Heart right ventricle (tissue), 16 donors: ENCODE results near the gene ELAVL3. TPM values are rescaled to one million over a fixed set of nuclear protein-coding genes. Genes with fewer than 3 reads are reported as not detected.
"Not testable (repeated sequence)": the region's sequence is repeated elsewhere in the genome, so short reads cannot be mapped to it uniquely, and the experiment has no call there.

Experiments
- ATAC-seq, 8 donors: fragments of 200-7000 bp; cut with Tn5 transposase; one replicate each; pipeline ENCODE4 v1.9.1; 2020; ENCODE audit warnings: mild to moderate bottlenecking in 8 of 8, moderate library complexity in 8 of 8, moderate number of reproducible peaks in 1 of 8
- DNase-seq, 2 donors: peaks; one replicate each; pipeline ENCODE4 v3.0.0-alpha.2; 2020
- H3K27ac ChIP-seq, 10 donors: fragments of 200-600 bp; sonication (generic) in 2 of 10; one replicate each; pipeline versions ENCODE4 v1.5.0 to v1.8.0; 2020 to 2022; ENCODE audit warnings: mild to moderate bottlenecking in 3 of 10
- H3K27me3 ChIP-seq, 7 donors: fragments of 200-600 bp; one replicate each; pipeline ENCODE4 v1.8.0; 2021 to 2022; ENCODE audit warnings: mild to moderate bottlenecking in 2 of 7
- H3K36me3 ChIP-seq, 9 donors: fragments of 200-600 bp; sonication (generic) in 1 of 9; one replicate each; pipeline versions ENCODE4 v1.5.0 to v1.8.0; 2020 to 2022; ENCODE audit warnings: mild to moderate bottlenecking in 2 of 9
- H3K4me1 ChIP-seq, 9 donors: fragments of 200-600 bp; sonication (generic) in 1 of 9; one replicate each; pipeline versions ENCODE4 v1.5.0 to v1.8.0; 2020 to 2022; ENCODE audit warnings: mild to moderate bottlenecking in 4 of 9
- H3K4me3 ChIP-seq, 10 donors: fragments of 200-600 bp; sonication (generic) in 2 of 10; one replicate each; pipeline versions ENCODE4 v1.5.0 to v1.8.0; 2020 to 2022; ENCODE audit warnings: mild to moderate bottlenecking in 7 of 10, moderate library complexity in 2 of 10
- H3K9me3 ChIP-seq, 11 donors: fragments of 200-600 bp in 10 of 11; sonication (generic) in 2 of 11; one replicate each; pipeline versions ENCODE4 v1.5.0 to v1.8.0; 2013 to 2022; ENCODE audit warnings: mild to moderate bottlenecking in 2 of 11, control low read depth in 1 of 11, moderate library complexity in 1 of 11
- CTCF ChIP-seq, 9 donors: fragments of 200-600 bp; sonication (generic) in 2 of 9; IDR thresholded peaks; one replicate each; pipeline versions ENCODE4 v1.5.0 to v1.8.0; 2021 to 2022; ENCODE audit warnings: antibody characterized with exemption in 9 of 9, mild to moderate bottlenecking in 5 of 9, moderate library complexity in 1 of 9
- WGBS, 2 donors: extraction: QIAGEN DNeasy Blood & Tissue Kit; methylation state at CpG; one replicate each; pipeline ENCODE4 v1.1.7; 2013; ENCODE audit warnings: inconsistent platforms in 1 of 2; 5-methylcytosine and 5-hydroxymethylcytosine counted together
- intact Hi-C, 10 donors: fragments of 100-400 bp; cut with DNase I; formaldehyde crosslinking; loops; one replicate each; pipeline versions ENCODE4 v1.11.1 to v1.14.2; 2022
- polyA plus RNA-seq, 2 donors: library from polyadenylated mRNA; stranded (reverse); fragments of 200-250 nt; gene quantifications; one replicate each; pipeline ENCODE4 v1.2.3, GENCODE V29; 2013
- total RNA-seq, 10 donors: library from RNA; stranded (reverse); fragmentation: NEBNext Ultra II Directional in 3 of 10; extraction: Animal tissue kit (Norgen Biotek cat#: 25700) in 3 of 10; gene quantifications; one replicate each; pipeline versions ENCODE4 v1.2.1 to v1.2.4, GENCODE V29; 2021 to 2023
- donor health status: Arrhythmogenic right ventricular cardiomyopathy.
- donor health status: ischemic (EF 13 %, LVEDD 7.1; RV severe dilation, severe dysfunction).
- donor health status: healthy with polysubstance abuse.
- donor health status: DM: no; HTN: yes; CAD: no.
- donor health status: DM: no; HTN: no; CAD: no.
- donor health status: ischemic (EF 25% LVEDD 6.9; RV normal size, moderate dysfunction).
- donor health status: ischemic (EF 25% LVEDD 5.7; RV mildly dilated, moderate dysfunction).
- donor health status: healthy.
- donor health status: DM: yes; HTN: yes; CAD: no.
- donor health status: Ischemic cardiomyopathy.
- donor health status: ischemic (EF 35%, LVEDD 5.7; RV mildly dilated, moderate dysfunction).
- donor health status: nonischemic (EF 11% LVEDD 7.7; RV severe dilation, severe dysfunction).
- donor health status: DM: yes; HTN: yes; CAD: no.
- donor health status: PGD.
- donor health status: ischemic (EF 29% LVEDD 5.4; RV normal size, mild dysfunction).
- donor health status: nonischemic (EF 23%, LVEDD 6.1; RV moderate dilation, normal function).

ELAVL3 gene
- total and polyA plus RNA-seq, 12 donors: 0.07 to 0.44 (median 0.21) TPM; not detected in 3

DNA sequence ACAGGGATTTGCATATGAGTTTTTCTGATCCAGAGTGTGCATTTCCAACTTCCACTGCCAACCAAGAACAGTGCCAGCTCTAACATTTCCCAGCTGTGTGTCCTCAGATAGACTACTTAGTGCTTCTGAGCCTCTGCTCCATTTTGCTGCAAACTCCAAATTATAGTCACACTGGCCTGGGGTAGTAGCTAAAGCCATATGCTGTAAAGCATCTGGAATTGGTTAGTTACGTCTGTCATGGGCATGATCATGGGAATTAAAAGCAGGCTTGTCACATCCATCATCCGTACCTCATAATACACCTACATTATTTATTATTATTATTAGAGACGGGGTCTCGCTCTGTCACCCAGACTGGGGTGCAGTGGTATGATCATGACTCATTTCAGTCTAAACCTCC lies 7.1 kb downstream of the ELAVL3 start:
- H3K36me3 ChIP-seq: no peaks in the 10 kb centered on the region
- no peak for TF ChIP-seq CTCF (IDR thresholded peaks at IDR 0.05)
- intact Hi-C loops: no loop called here
- no peak overlapping the region for H3K4me3 ChIP-seq
- peaks cover 0 to under 1% (median 0%) of the 10 kb centered on the region in 9 donors for H3K4me1 ChIP-seq
- DNase-seq (no peak), ATAC-seq (no peak)
- H3K9me3 ChIP-seq: no peaks in the 10 kb centered on the region
- 88 to 90% methylated on average over 4 of the region's 4 CpGs for WGBS, 2 donors
- no peak overlapping the region for H3K27ac ChIP-seq
- H3K27me3 ChIP-seq: peaks cover 0 to 12% (median 0%) of the 10 kb centered on the region in 7 donors

DNA sequence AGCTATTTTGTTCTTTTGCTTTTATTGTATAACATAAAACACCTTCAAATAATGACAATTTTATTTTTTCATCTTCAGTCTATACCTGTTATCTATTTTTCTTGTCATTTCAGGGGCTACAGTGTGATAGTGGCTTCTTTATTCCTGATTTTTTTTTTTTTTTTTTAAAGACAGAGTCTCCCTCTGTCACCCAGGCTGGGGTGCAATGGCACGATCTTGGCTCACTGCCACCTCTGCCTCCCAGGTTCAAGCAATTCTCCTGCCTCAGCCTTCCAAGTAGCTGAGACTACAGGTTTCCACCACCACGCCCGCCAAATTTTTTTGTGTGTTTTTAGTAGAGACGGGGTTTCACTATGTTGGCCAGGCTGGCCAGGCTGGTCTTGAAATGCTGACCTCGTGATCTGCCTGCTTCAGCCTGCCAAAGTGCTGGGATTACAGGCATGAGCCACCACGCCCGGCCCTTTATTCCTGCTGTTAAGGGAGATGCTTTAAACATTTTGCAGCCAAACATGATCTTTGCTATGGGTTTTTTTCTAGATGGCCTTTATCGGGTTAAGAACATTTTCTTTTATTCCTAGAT lies 12.5 kb downstream of the ELAVL3 start:
- H3K36me3 ChIP-seq, H3K9me3 ChIP-seq, DNase-seq, H3K27me3 ChIP-seq, intact Hi-C loops, ATAC-seq, H3K4me1 ChIP-seq, H3K4me3 ChIP-seq, H3K27ac ChIP-seq: not testable (repeated sequence)
- 71 to 73% methylated on average over 8 of the region's 8 CpGs for WGBS, 2 donors

DNA sequence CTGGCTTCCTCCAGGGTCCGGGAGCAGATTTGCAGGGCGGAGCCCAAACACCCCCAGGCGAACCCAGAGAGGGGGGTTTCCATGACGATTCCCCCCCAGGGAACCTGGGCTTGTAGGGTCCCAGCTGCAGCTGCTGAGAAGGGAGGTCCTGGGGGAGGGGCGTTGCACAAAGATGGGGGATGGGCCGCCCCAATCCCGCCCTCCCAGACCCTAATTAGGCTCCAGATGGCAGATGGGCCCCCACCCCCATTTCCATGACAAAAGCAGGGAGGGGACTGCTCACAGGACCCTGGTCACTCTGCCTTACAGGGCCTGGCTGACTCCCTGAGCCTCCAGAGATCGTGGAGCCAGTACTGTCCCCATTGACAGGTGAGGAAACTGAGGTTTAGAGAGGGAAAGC lies 15.2 kb downstream of the ELAVL3 start:
- no peak for TF ChIP-seq CTCF (IDR thresholded peaks at IDR 0.05)
- Histone ChIP-seq H3K27me3 (peaks cover 0 to 5% (median 0%) of the 10 kb centered on the region in 7 donors), H3K4me3 (no peak overlapping the region), H3K9me3 (no peaks in the 10 kb centered on the region), H3K4me1 (no peaks in the 10 kb centered on the region), H3K36me3 (no peaks in the 10 kb centered on the region), H3K27ac (no peak overlapping the region)
- no peak for DNase-seq
- intact Hi-C loops: no loop called here
- ATAC-seq: no peak
- WGBS, 2 donors: 40 to 42% methylated on average over 8 of the region's 8 CpGs

DNA sequence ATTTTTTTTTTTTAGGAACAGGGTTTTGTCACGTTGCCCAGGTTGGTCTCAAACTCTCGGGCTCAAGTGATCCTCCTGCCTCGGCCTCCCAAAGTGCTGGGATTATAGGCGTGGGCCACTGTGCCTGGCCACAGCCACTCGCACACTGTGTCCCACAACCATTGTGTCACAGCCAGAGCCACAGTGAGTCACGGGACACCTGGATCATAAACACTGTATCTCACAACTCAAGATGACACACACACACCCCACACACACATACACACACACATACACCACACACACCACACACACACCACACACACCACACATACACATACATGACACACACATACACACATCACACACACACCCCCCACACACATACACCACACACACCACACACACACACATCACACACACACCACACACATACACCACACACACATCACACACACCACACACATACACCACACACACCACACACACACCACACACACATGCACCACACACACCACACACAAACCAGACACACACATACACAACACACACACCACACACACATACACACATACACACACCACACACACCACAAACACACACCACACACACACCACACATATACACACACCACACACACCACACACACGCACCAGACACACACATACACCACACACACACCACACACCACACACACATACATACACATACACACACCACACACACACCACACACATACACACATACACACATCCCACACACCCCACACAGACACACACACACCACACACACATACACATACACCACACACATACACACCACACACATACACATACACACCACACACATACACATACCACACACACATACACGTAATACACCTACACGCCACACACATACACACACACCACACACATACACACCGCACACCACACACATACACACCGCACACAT lies 16.2 kb downstream of the ELAVL3 start:
- DNase-seq (no peak), ATAC-seq (no peak)
- 84 to 85% methylated on average over 11 of the region's 11 CpGs for WGBS, 2 donors
- no peaks in the 10 kb centered on the region for H3K9me3 ChIP-seq
- H3K4me1 ChIP-seq: no peaks in the 10 kb centered on the region
- intact Hi-C loops: no loop called here
- no peak overlapping the region for H3K4me3 ChIP-seq
- no peak overlapping the region for H3K27ac ChIP-seq
- peaks cover 0 to 11% (median 4%) of the 10 kb centered on the region in 7 donors for H3K27me3 ChIP-seq
- no peak for TF ChIP-seq CTCF (IDR thresholded peaks at IDR 0.05)
- no peaks in the 10 kb centered on the region for H3K36me3 ChIP-seq

GRCh38 chr19:11463391-11463790 lies 17.5 kb downstream of the ELAVL3 start:
- Histone ChIP-seq H3K4me1 (no peaks in the 10 kb centered on the region), H3K27me3 (peaks cover 0 to 12% (median 7%) of the 10 kb centered on the region in 7 donors), H3K36me3 (no peaks in the 10 kb centered on the region), H3K4me3 (no peak overlapping the region), H3K27ac (no peak overlapping the region), H3K9me3 (no peaks in the 10 kb centered on the region)
- intact Hi-C loops: no loop called here
- DNase-seq (no peak), ATAC-seq (no peak)
- no peak for TF ChIP-seq CTCF (IDR thresholded peaks at IDR 0.05)
- 69 to 72% methylated on average over 12 of the region's 12 CpGs for WGBS, 2 donors
